IPS DF 4.7 (cell line): ENCODE results near the gene CREB3L2.

ENCODE experiments used
- DNase-seq: peaks from one replicate; pipeline ENCODE4 v3.0.0-alpha.2; 2013; ENCODE audit warnings: low spot score; ENCODE audit errors: extremely low read depth

CREB3L2 gene

DNA sequence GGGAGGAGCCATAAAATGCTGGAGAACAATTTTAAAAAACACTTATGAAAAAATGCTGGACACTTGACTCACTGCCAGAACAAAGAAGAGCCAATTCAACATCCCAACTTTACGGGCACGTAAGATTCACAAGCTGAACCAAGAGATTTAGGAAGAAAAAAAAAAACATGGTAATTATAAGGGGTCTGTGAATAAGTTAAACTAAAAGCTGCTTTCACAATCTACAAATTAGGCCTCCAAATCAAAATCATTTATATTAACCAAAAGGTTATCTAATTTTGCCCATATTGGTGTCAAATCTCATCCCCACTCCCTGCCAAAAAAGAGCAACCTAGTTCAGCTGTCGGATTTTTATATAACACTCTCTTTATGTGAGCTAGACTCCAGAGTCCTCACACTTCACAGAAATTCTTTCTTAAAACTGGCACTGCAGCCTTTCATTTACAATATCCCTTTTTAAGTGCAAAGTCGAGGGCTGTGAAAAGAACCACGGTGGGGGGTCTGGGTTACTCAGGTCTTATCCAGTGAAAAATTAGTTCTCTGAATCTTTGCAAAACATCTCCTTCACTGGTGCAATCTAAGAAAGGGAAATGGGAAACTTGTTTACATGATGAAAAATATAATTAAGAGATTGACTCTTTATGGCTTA is 124.7 kb downstream of the CREB3L2 start:
- no peak for DNase-seq

- DNase-seq: no peak
Measured at GRCh38 chr7:137875746-137876145, 126.1 kb downstream of the CREB3L2 start.

DNA sequence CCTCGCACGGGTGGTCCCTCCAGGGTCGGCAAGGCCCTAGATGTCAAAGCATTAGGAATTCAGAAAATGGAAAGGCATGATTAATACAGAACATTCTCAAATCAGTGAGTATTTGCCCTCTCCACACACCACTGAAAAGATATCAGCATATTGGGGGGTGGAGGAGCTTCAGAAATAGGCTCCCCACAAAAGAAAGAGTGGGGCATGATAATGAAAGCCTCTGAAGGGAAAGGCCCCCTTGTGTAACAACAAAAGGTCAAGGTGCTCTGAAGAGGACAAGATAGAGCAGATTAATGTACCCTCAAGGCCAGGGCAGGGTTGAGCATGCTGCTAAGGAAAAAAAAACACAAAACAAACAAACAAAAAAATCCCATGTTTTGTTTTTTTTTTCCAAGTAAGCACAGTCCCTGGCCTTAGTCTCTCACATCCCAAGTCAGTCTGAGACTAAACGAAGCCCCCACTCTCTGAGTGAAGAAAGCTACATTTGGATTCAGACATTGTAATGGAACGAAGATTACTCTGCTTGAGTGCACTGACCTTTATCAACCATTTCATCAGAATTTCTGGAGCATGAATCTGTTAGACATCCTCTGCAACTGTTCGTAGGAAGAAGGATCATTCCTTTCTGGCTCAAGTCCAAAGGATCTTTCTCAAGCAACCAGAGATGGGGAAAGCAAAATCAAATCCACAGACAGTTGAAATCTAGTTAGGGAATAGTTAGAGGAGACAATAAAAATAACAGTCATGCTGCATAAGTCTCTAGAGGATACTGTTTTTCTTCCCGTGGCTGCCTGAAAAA is 127.7 kb downstream of the CREB3L2 start:
- DNase-seq: no peak

- DNase-seq: no peak
Measured at GRCh38 chr7:137873524-137873923, 128.4 kb downstream of the CREB3L2 start.

DNA sequence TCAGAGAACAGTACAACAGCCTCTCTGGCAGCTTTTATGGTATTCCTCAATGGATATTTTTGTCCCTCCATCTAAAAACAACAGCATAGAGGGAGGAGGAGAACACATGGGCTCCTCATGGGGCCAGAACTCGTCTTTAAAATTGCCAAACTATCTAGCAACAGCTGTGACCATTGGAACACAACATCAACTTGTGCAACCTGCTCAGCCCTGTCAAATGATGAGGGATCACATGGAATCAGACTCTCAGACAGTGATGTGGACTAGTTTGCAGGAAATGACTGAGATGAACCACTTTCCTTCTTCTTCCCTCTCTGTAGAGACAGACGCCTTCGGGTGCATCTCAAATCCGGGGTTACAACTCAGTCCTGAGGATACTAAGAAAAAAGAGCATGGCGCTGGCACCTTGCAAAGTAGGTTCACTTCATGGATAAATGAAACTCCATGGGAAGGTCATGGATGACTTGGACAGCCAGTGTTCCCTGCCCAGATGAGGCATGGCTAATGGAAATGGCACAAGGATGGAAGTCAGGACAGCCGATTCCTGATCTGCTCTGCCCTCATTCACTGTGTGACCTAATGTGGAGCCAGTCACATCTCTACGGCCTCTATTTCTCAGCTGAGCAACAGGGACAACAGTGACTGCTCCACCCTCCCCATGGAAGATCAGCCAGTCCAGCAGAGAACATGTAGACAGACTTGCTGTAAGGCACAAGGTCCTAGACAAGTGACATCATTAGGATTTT is 130.5 kb downstream of the CREB3L2 start:
- no peak for DNase-seq

GRCh38 chr7:137870684-137871083 is 131.2 kb downstream of the CREB3L2 start:
- DNase-seq: no peak

GRCh38 chr7:137870078-137870477 is 131.8 kb downstream of the CREB3L2 start:
- DNase-seq: no peak

DNA sequence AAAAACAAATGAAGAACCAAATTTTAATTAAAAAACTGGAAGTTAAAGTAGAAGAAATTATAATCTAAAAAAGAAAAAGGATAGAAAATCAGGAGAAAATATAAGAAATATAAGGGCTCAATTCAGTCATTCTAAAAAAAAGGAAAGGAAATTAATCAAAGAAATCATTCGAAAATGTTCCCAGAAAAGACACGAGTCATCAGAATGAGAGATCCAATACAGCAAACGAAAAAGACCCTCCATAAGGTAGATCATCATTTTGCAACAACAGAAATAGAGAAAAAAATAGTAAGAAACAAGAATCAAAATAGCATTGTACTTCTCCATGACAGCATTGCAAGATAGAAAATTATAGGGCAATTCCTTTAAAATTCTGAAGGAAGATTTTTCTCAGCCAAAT is 132.6 kb downstream of the CREB3L2 start:
- no peak for DNase-seq

GRCh38 chr7:137867289-137867688 is 134.6 kb downstream of the CREB3L2 start:
- DNase-seq: no peak

DNA sequence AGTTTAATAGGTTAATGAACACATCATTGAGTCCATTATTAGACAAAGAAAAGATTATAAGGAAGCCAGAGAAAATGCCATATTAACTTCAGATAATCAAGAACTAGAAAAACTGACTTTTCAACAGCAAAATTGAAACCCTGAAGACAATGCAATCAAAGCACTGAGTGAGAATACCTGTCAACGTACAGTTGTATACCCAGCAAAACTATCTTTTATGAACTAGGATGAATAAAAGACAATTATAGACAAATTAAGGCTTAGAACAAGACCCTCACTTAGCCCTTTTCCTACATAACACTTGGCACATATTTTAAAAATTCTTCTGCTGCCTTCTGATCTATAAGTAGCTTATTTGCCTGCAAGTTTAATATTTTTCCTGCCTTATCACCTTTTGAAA is 136.1 kb downstream of the CREB3L2 start:
- no peak for DNase-seq

DNA sequence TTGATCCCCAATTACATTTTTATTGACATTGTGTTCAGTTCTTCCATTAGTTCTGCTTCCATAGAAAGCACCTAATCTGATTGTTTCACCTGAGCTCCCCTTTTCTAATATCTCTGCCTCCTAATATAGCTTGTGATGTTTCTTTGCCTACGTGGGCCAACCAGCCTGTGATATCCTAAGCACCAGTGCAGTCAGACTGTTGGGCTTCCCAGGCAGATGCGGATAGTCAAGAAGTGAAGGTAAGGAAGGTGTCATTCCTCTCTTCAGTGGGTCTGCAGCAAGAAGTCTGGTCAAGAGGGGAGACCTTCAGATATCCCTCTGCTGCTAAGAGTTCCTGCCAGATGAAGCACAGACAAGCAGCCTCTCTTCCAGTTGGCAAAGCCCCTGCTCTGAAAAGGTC is 138.9 kb downstream of the CREB3L2 start:
- no peak for DNase-seq

DNA sequence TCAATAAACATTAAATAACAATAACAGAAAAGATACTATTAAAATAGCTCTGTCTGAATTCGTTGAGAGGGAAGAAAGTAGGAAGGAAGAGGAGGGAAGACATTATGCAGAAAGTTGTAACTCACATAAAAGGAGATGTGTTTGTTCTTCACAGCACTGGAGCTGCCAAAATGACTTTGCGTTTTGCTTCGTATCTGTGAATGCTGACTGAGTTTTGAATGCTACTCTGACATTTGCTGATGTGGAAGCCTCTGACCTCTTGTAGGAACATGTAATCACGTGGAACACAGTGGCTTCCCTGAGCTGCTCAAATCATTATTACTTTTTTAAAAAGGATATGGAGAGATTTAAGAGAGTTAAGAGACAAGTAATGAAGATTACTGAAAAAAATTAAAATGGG is 139.5 kb downstream of the CREB3L2 start:
- DNase-seq: no peak

GRCh38 chr7:137860542-137860941 is 141.3 kb downstream of the CREB3L2 start:
- no peak for DNase-seq

DNA sequence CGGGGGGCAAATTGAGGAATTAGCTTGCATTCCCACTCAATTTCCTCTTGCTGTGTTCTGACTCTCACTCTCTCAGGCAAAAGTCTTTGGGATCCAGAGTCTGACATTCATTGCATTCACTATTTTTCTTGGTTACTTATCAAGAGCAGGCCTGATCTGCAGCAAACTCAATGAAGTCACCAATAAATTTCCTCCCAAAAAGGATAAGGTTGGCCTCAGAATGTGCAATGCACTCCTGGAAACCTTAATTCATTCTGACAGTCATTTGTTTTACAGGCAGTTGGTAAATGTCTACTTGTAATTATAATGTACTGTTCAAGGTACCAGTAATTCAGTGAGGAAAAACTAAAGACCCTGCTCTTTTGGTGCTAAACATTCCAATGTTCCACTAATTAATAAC is 148.8 kb downstream of the CREB3L2 start:
- DNase-seq: no peak

- DNase-seq: no peak
Measured at GRCh38 chr7:137852108-137852507, 149.8 kb downstream of the CREB3L2 start.

- no peak for DNase-seq
Measured at GRCh38 chr7:137850972-137851945, 150.6 kb downstream of the CREB3L2 start.

DNA sequence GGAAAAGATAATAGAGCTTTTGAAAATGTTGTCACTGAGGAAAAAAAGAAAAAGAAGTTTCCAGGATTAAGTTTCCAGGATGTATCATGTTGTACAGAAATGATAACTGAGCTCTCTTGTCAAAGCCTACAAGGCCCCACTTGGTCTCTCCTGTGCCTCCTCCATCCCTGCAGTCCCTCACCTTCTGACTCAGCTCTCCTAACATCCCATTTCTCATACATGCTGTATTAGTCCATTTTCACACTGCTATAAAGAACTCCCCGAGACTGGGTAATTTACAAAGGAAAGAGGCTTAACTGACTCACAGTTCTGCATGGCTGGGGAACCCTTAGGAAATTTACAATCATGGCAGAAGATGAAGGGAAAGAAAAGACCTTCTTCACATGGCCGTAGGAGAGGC is 151.3 kb downstream of the CREB3L2 start:
- DNase-seq: no peak

- no peak for DNase-seq
Measured at GRCh38 chr7:137848095-137848494, 153.8 kb downstream of the CREB3L2 start.

- DNase-seq: no peak
Measured at GRCh38 chr7:137847568-137848050, 154.3 kb downstream of the CREB3L2 start.

DNA sequence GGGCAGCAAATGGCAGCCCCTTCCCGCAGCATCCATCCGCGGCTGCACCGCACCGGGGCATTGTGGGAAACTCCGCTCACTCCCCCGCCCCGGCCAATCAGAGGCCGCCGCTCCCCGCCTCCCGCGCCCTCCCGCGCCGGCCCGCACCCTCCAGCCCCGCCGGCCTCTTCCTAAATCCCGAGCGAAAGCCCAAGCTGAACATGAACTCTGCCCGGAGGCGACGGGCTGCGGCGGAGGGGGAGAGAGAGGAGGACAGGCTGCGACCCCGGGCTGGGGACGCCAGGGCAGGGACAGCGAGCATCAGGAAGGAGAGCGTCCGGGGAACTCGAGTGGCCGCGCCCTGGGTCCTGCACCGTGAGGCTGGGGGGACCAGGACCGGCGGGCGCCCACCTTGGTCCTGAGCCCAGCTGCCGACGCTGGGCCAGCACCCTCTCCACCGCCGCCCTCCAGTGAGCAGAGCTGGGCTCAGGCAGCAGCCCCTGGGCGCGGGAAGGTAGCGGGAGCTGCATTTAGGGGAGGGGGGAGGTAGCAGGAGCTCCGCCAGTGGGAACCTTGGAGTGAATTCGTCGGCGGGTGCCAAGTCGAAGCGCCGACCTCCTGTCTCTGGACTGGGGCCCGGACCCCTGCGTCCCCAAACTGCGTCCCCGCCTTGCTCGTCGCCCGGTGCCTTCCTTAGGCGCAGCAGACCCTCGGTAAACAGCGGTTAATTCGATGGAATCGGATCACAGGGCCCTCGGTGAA is 154.9 kb downstream of the CREB3L2 start, which contains the start of gene DGKI:
DGKI (minus strand) TSS at position 148 of the 741 bp plus-strand sequence.
- no peak for DNase-seq
